SK-N-SH treated with all-trans-retinoic acid at 6 μM for 48 hours (cell line): ENCODE results near the gene PASK.

Experiments used
- CSRNP3 ChIP-seq: fragments of 250-450 bp; sonication (Bioruptor Pico); IDR thresholded peaks from 2 replicates; pipeline ENCODE4 v1.5.1; 2021; ENCODE audit warnings: mild to moderate bottlenecking, moderate library complexity
- ZFP3 ChIP-seq: fragments of 250-450 bp; sonication (Bioruptor Pico); IDR thresholded peaks from 2 replicates; pipeline ENCODE4 v1.5.0; 2020; ENCODE audit warnings: mild to moderate bottlenecking, moderate library complexity

GRCh38 chr2:241149925-241150659, 820 bp upstream of the PASK start, which contains the start of gene PPP1R7:
- TF ChIP-seq CSRNP3 (CRISPR knock-in tag) (no peak), ZFP3 (no peak)
